ENCODE data around the gene USP36.

GRCh38 chr17:78759203-78759968 is 81.2 kb downstream of the USP36 start:
- no peak for TF ChIP-seq CTCF (IDR thresholded peaks at IDR 0.05)
- no peak for TF ChIP-seq POLR2A (IDR thresholded peaks at IDR 0.05)
- no peak for TF ChIP-seq POLR2AphosphoS5 (IDR thresholded peaks at IDR 0.05)
